Left forelimb (tissue), 1 donor: ENCODE results near the gene PNPLA2.

Experiments
- DNase-seq: peaks from one replicate; pipeline ENCODE4 v3.0.0-alpha.2; 2018; ENCODE audit warnings: low spot score

PNPLA2 gene

DNA sequence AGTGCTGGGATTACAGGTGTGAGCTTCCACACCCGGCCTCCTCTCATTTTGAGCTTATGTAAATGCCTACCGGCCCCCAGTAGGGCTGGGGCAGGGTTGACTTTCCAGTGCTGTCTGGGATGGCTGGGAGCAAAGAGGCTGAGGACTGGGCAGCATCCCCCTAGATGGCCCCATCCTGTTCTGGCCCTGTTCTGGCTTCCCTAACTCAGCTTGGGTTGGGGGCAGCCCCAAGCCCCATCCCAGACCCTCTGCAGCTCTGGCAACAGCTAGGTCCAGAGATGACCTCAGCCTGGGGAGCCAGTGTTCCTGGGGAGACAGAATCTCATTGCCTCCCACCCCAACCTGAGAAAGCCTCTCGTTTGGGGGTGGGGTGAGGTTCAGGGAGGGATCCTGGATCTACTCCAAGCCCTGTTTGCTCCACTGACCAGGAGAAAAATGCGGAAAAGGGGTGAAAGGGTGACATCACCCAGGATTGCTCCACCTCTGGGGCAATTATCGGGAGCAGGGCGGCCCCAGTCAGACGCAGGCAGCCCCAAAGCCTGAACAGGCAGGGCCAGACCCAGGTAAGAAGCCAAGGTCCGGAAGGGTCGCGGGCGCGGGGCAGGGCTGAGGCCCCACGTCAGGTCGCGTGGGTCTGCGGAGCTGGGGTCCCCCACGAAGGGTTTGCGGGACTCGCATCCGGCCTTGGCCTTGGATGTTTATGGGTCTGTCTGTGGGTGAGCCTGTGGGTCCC lies at the start of gene PNPLA2:
Gene PNPLA2 (plus strand): TSS at position 519 of the 733 bp plus-strand sequence. CDS start 805 bp downstream, outside the sequence.
- DNase-seq, result no peak

GRCh38 chr11:769887-770641 lies 48.6 kb upstream of the PNPLA2 start:
- no peak for DNase-seq

DNA sequence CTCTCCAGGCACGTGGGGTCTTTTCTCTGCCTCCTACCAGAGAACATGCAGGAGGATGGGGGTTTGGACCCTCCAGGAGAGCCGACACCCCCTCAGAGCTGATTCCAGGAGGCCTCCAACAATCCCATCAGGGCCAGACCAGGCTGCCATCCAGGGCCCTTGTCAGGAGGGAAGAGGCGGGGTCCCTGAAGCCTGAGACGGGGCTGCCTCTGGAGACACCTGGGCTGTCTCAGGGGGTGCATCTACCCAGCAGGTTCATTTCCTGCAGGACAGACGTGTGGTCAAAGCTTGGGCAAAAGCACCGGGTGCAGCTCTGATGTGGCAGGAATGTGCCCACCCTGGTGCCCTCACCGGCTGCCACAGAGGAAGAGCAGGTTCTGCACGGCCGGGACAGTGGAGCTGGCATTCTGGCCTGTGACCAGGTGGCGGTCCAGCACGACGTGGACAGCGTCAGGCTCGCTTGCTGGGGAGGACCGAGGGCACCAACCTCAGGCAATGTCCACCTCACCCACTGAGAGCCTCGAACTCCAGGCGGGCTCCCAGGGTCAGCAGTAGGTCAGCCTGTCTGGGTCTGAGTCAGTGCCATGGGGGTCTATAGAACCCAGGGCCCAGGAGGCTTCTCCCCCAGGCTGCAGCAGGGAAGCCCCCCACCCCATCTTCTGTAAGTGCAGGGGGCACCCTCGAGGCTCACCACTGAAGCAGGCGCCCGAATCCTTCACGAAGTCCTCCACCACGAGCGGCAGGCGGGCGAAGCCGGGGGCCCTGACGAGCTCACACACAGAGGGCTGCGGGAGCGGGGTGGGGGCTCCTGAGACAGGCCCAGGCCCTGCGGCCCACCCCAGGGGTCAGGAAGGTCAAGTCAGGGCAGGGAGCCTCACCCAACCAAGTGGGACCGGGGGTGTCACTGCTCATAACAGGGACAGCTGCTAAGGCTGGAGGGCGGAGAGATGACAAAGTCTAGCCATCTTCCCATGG lies 47.8 kb upstream of the PNPLA2 start:
- DNase-seq, result no peak

GRCh38 chr11:771617-772204 lies 47.0 kb upstream of the PNPLA2 start:
- DNase-seq, result no peak

- no peak for DNase-seq
Measured at GRCh38 chr11:772429-773390, 46.0 kb upstream of the PNPLA2 start.

DNA sequence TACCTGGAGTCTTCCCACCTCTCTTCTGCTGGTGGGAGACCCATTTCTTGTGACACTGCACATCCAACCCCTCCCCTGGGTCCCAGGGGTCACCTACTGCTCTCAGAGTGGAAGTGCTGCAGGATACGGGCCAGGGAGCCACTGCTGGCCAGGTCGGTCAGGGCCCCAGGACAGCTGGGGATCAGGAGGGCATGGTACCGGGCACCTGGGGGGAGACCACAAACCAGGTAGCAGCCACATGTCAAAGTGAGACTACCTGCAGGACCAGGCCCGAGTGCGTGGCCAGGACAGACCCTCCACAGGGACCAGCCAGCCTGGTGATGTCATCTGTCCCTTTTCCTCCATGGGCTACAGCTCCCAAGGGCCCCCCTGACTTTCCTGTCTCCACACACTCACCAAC lies 45.3 kb upstream of the PNPLA2 start:
- no peak for DNase-seq

DNA sequence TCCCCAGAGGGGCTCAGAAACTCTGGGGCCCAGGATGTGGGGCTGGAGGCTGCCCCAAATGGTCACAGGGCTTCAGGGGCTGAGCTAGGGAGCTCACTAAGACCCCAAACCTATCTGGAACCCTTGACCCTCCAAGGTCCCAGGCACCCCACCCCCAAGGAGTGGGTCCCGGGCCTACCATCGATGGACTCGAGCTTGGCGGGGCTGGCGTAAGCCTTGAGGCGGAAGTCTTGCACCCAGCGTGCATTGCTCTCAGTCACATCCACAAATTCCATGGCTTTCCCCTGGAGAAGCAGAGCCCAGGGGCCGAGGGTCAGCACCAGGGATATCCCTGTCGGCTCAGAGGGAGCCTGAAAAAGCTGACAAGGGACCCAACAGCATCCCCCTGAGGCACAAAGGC lies 44.9 kb upstream of the PNPLA2 start:
- no peak for DNase-seq

GRCh38 chr11:774873-775592 lies 43.7 kb upstream of the PNPLA2 start:
- no peak for DNase-seq

DNA sequence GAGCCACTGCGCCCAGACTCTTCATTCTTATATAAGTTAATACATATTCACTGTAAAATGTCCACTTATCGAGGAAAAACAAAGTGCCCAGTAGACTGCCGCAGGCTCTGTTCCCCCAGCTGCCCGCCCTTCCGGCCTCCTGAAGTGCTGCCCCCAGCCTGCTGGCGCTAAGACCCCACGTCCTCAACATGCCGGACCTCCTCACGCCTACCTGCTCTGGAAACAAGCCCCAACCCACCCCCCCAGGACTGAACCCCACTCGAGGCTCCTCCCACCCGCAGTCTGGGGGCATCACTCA lies 42.5 kb upstream of the PNPLA2 start:
- peak; percentile 52 for DNase-seq

- no peak for DNase-seq
Measured at GRCh38 chr11:776561-777287, 42.0 kb upstream of the PNPLA2 start.

DNA sequence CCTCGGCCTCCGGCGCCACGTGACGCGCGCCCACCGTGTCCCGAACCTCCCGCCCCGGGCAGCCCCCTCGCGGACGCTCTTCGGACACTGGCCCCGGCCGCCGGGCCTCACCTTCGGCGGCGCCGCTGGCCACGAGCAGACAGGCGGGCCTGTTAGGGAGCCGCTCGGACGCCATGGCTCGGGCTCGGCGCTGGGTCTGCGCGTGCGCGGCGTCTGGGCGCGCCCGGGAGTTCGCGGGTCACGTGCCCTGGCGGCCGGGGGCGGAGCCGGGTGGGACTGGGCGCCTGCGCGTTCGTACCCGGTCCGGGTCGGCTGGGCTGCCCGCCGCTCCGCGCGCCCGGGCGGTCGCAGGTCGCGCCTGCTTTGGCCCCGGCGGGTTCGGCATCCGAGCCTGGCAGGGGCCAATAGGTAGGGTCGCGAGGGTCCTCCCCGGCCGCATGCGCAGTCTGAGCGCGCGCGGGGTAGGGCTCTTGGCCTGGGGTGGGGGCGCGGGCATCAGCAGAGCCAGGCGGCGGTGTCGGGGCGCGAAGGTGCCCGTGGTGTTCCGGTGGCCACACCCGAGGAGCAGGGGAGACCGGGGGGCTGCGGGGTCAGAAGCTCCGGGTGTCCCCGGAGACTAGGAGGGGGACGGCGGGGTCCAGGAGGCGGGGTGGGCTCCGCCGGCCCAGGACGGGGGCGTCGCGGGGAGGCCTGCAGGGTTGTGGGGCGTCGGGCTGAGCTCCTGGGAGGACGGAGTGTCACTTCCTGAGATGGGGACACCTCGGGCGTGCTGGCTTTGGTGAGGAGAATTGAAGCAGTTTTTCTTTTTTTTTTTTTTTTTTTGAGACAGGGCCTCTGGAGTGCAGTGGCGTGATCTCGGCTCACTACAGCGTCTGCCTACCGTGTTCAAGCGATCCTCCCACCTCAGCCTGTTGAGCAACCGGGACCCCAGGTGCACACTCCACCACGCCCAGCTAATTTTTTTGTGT lies 41.1 kb upstream of the PNPLA2 start, which contains the start of gene GATD1:
Gene GATD1 (minus strand): TSS at position 200 of the 968 bp plus-strand sequence. CDS start 25 bp downstream, at position 175.
- DNase-seq, result peak; percentile 96

- peak; percentile 61 for DNase-seq
Measured at GRCh38 chr11:778976-779954, 39.4 kb upstream of the PNPLA2 start.

DNA sequence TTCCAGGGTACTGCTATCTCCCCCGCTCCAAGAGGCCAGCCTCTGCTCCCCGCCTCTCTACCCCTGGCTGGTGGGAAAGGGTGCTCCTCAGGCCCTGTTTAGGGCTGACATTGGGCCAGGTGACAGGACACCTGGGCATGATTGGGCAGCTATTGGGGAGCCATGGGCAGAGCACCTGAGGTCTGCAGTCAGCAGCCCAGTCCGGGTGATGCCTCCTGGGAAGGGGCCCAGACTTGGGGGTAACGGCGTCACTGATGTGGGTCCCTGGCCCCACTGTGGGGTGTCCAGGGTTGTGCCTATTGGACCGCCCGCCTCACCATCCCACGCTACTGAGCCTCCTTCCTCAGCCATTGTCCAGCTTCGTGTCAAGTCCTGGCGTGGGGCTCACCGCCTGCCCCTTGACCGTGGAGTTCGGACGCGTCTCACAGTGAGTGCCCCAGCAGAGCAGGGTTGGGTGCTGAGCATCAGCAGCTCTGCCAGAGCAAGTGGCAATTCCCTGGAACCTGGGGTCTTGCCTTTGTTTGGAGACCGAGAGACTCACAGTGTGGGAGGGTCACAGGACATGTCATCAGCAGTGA lies 38.7 kb upstream of the PNPLA2 start:
- DNase-seq, result no peak

GRCh38 chr11:782264-783174 lies 36.2 kb upstream of the PNPLA2 start:
- DNase-seq, result no peak

GRCh38 chr11:783581-784015 lies 35.1 kb upstream of the PNPLA2 start:
- DNase-seq, result peak; percentile 86
